HepG2 (cell line): Measurements from ENCODE around the gene MARS1.

Experiments used
- CTCF ChIP-seq: sonication (generic); formaldehyde crosslinking; IDR thresholded peaks from 2 replicates; pipeline ENCODE4 v1.5.0; 2020; ENCODE audit warnings: mild to moderate bottlenecking, missing genetic modification reagents, moderate library complexity
- IKZF5 ChIP-seq: IDR thresholded peaks from 2 replicates; pipeline ENCODE4 v1.6.1; 2018; ENCODE audit warnings: missing genetic modification reagents, mild to moderate bottlenecking, missing compliant biosample characterization
- NFYC ChIP-seq: IDR thresholded peaks from 2 replicates; pipeline ENCODE4 v1.6.1; 2016; ENCODE audit warnings: missing genetic modification reagents, missing compliant biosample characterization
- NKX3-1 ChIP-seq: sonication (generic); formaldehyde crosslinking; IDR thresholded peaks from 2 replicates; pipeline ENCODE4 v1.5.0; 2020; ENCODE audit warnings: missing genetic modification reagents
- NR2F1 ChIP-seq, 2 experiments: fragments of 450-650 bp in 1 of 2; formaldehyde crosslinking in 1 of 2; IDR thresholded peaks; 2 replicates each; pipeline versions ENCODE4 v1.5.0 to v1.6.1; 2016 to 2020; ENCODE audit warnings: mild to moderate bottlenecking in 1 of 2, missing compliant biosample characterization in 1 of 2, missing genetic modification reagents in 1 of 2, moderate library complexity in 1 of 2
- POLR2A ChIP-seq, 2 experiments: IDR thresholded peaks; 2 replicates each; pipeline ENCODE4 v1.6.1; 2011; ENCODE audit warnings: low read depth in 2 of 2, low read length in 2 of 2, mild to moderate bottlenecking in 1 of 2, moderate library complexity in 1 of 2; ENCODE audit not compliant: insufficient read depth in 1 of 2
- ZFP37 ChIP-seq: sonication (generic); formaldehyde crosslinking; IDR thresholded peaks from 2 replicates; pipeline ENCODE4 v1.4.0; 2020; ENCODE audit warnings: missing genetic modification reagents, borderline replicate concordance
- ZNF513 ChIP-seq: sonication (generic); formaldehyde crosslinking; conservative IDR thresholded peaks from 2 replicates; pipeline ENCODE4 v1.5.0; 2020; ENCODE audit warnings: missing genetic modification reagents

GRCh38 chr12:57491393-57492280, 3.8 kb downstream of the MARS1 start:
- no peak for TF ChIP-seq IKZF5 (CRISPR knock-in tag)
- no peak for TF ChIP-seq POLR2A (IDR thresholded peaks at IDR 0.05; ENCODE audit: insufficient read depth in 1 of 2, low read depth in 2 of 2, low read length in 2 of 2)
- no peak for TF ChIP-seq ZFP37 (CRISPR knock-in tag)
- no peak for TF ChIP-seq NFYC (CRISPR knock-in tag)
- no peak for TF ChIP-seq ZNF513 (CRISPR knock-in tag)
- TF ChIP-seq NR2F1 (CRISPR knock-in tag; IDR thresholded peaks at IDR 0.05): no peak
- no peak for TF ChIP-seq CTCF (CRISPR knock-in tag)
- no peak for TF ChIP-seq NKX3-1 (CRISPR knock-in tag)
